ENCODE results near the gene ST6GALNAC6. TPM values are rescaled to one million over a fixed set of nuclear protein-coding genes. Genes with fewer than 3 reads are reported as not detected.
A peak's percentile ranks its signal among the peaks of the same experiment; 100 is the strongest.

Gene ST6GALNAC6
- total and polyA plus RNA-seq, 12 donors, result 32.8 to 52.0 (median 42.5) TPM

- Histone ChIP-seq H3K36me3 (peaks cover 0 to 38% (median 15%) of the 10 kb centered on the region in 9 donors), H3K27me3 (peaks cover 0 to 12% (median 0%) of the 10 kb centered on the region in 7 donors), H3K27ac (peak overlapping the region; percentile 24 to 93 (median 78)), H3K9me3 (no peaks in the 10 kb centered on the region), H3K4me3 (peak overlapping the region in 7 of 10 donors; percentile 2 to 75 (median 69)), H3K4me1 (peaks cover 18 to 73% (median 55%) of the 10 kb centered on the region in 9 donors)
- WGBS, 2 donors, result 66 to 71% methylated on average over 19 of the region's 19 CpGs
- ATAC-seq (peak in 4 of 8 donors; percentile 8 to 20 (median 16)), DNase-seq (no peak)
- intact Hi-C loops (cut with DNase I), result loop anchor here (5.0 to 10.0 kb wide), 12 partner anchors 43 to 282 kb away; partner anchors contain the start of genes CDK9 (in 4 of the 10), TOR2A (in 4 of the 10), ST6GALNAC4 (in 3 of the 10) and FPGS (in 2 of the 10)
- TF ChIP-seq CTCF (IDR thresholded peaks at IDR 0.05), result no peak
These were observed 24.8 kb downstream of the ST6GALNAC6 start for GRCh38 chr9:127874301-127875221.

DNA sequence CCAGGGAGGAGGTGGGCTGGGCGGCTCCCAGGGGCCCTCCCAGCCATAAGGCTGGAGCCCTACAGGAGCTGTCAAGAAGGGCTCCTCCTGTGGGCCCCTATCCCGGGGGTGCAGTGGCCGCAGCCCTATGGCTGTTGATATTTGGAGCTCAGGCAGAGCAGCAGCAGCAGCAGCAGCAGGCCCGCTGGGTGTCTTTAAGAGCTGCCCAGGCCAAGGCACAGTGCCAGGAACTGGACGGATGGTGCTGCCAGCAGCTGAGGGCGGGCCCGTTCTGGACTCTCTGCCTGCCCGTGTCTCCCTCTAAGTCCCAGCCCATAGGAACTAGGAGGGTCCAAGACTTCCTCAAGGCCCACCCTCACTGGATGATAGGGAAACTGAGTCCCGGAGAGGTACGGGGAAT, 25.5 kb downstream of the ST6GALNAC6 start:
- peaks cover 18 to 79% (median 60%) of the 10 kb centered on the region in 9 donors for H3K4me1 ChIP-seq
- peak overlapping the region; percentile 24 to 93 (median 78) for H3K27ac ChIP-seq
- H3K9me3 ChIP-seq, result no peaks in the 10 kb centered on the region
- H3K27me3 ChIP-seq, result peaks cover 0 to 12% (median 0%) of the 10 kb centered on the region in 7 donors
- TF ChIP-seq CTCF (IDR thresholded peaks at IDR 0.05), result no peak
- DNase-seq (peak; percentile 77 to 86), ATAC-seq (peak; percentile 18 to 70 (median 52))
- H3K36me3 ChIP-seq, result peaks cover 0 to 45% (median 17%) of the 10 kb centered on the region in 9 donors
- intact Hi-C loops (cut with DNase I), result loop anchor here (5.0 to 10.0 kb wide), 11 partner anchors 43 to 282 kb away; partner anchors contain the start of genes CDK9 (in 4 of the 10), TOR2A (in 4 of the 10), FPGS (in 2 of the 10) and ST6GALNAC4 (in 2 of the 10)
- H3K4me3 ChIP-seq, result peak overlapping the region in 7 of 10 donors; percentile 2 to 75 (median 69)
- WGBS, 2 donors, result 35 to 37% methylated on average over 10 of the region's 10 CpGs

DNA sequence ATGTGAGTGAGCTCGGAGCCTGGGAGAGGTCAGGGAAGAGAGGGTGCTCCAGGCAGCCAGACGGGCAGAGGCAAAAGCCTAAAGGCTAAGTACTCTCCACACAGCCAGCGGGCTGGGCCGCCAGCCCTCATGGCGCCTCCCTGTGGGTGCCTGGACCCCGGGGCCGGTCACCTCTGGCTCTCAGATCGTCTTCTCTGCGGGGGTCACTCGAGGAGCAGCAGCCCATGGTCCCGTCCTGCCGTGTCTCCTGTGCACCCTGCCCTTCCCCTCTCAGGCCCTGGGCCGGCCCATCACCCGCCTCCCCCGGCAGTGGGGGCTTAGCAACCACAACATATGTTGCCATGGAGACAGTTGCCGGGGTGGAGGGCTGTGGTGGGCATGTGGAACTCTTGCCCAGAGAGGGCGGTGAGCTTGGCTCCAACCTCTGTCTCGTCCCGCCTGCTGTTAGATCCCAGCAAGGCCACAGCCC, 26.1 kb downstream of the ST6GALNAC6 start:
- ATAC-seq (no peak), DNase-seq (no peak)
- H3K36me3 ChIP-seq, result peaks cover 0 to 51% (median 20%) of the 10 kb centered on the region in 9 donors
- intact Hi-C loops (cut with DNase I), result loop anchor here (5.0 to 10.0 kb wide), 11 partner anchors 44 to 281 kb away; partner anchors contain the start of genes CDK9 (in 4 of the 10), TOR2A (in 4 of the 10), FPGS (in 2 of the 10) and ST6GALNAC4 (in 2 of the 10)
- peak overlapping the region in 7 of 10 donors; percentile 57 to 93 (median 88) for H3K27ac ChIP-seq
- H3K4me3 ChIP-seq, result peak overlapping the region in 2 of 10 donors; percentile 11 to 69
- 61 to 70% methylated on average over 19 of the region's 19 CpGs for WGBS, 2 donors
- H3K9me3 ChIP-seq, result no peaks in the 10 kb centered on the region
- H3K27me3 ChIP-seq, result peaks cover 0 to 12% (median 0%) of the 10 kb centered on the region in 7 donors
- TF ChIP-seq CTCF (IDR thresholded peaks at IDR 0.05), result no peak
- peaks cover 18 to 79% (median 57%) of the 10 kb centered on the region in 9 donors for H3K4me1 ChIP-seq
